H9 (cell line): ENCODE measurements around the gene KEL. TPM values are rescaled to one million over a fixed set of nuclear protein-coding genes. Genes with fewer than 3 reads are reported as not detected.

Source experiments
- DNase-seq: peaks from one replicate; pipeline ENCODE4 v3.0.0-alpha.2; 2017
- H2AFZ ChIP-seq: one replicate; pipeline ENCODE4 v1.6.1; 2013; ENCODE audit warnings: mild to moderate bottlenecking, low read length, control low read depth, moderate library complexity
- H2AK5ac ChIP-seq: 2 replicates; pipeline ENCODE4 v1.6.1; 2013; ENCODE audit warnings: low read length, control low read depth, mixed read lengths; ENCODE audit not compliant: insufficient read length
- H2BK120ac ChIP-seq: one replicate; pipeline ENCODE4 v1.6.1; 2013; ENCODE audit warnings: low read depth, mild to moderate bottlenecking, low read length, control low read depth, inconsistent platforms; ENCODE audit not compliant: poor library complexity, severe bottlenecking
- H2BK12ac ChIP-seq: 2 replicates; pipeline ENCODE4 v1.6.1; 2013; ENCODE audit warnings: low read length, control low read depth, mixed read lengths, low read depth; ENCODE audit not compliant: insufficient read length
- H2BK15ac ChIP-seq: 2 replicates; pipeline ENCODE4 v1.6.1; 2013; ENCODE audit warnings: low read depth, low read length, control low read depth
- H2BK20ac ChIP-seq: one replicate; pipeline ENCODE4 v1.6.1; 2013; ENCODE audit warnings: low read depth, mild to moderate bottlenecking, low read length, control low read depth, inconsistent platforms; ENCODE audit not compliant: poor library complexity, severe bottlenecking
- H2BK5ac ChIP-seq: 2 replicates; pipeline ENCODE4 v1.6.1; 2013; ENCODE audit warnings: low read length, control low read depth, mixed read lengths; ENCODE audit not compliant: insufficient read length
- H3K14ac ChIP-seq: 2 replicates; pipeline ENCODE4 v1.6.1; 2013; ENCODE audit warnings: low read length, control low read depth; ENCODE audit not compliant: insufficient read depth
- H3K18ac ChIP-seq: 2 replicates; pipeline ENCODE4 v1.6.1; 2013; ENCODE audit warnings: low read depth, mild to moderate bottlenecking, mixed read lengths, low read length, control low read depth; ENCODE audit not compliant: insufficient read length
- H3K23ac ChIP-seq: 2 replicates; pipeline ENCODE4 v1.6.1; 2013; ENCODE audit warnings: low read length, control low read depth, mixed read lengths, low read depth; ENCODE audit not compliant: insufficient read length
- H3K23me2 ChIP-seq: 2 replicates; pipeline ENCODE4 v1.6.1; 2013; ENCODE audit warnings: low read depth, mild to moderate bottlenecking, mixed read lengths, low read length, control low read depth; ENCODE audit not compliant: insufficient read length, poor library complexity, severe bottlenecking
- H3K27ac ChIP-seq: 2 replicates; pipeline ENCODE4 v1.5.1; 2013; ENCODE audit warnings: low read length, control low read depth, mixed read lengths, low read depth; ENCODE audit not compliant: insufficient read length
- H3K27me3 ChIP-seq: 2 replicates; pipeline ENCODE4 v1.6.1; 2013; ENCODE audit warnings: low read length, control low read depth, inconsistent platforms; ENCODE audit not compliant: insufficient read depth
- H3K4ac ChIP-seq: 2 replicates; pipeline ENCODE4 v1.6.1; 2013; ENCODE audit warnings: low read depth, mild to moderate bottlenecking, control low read depth, inconsistent platforms, low read length, moderate library complexity
- H3K4me1 ChIP-seq: 2 replicates; pipeline ENCODE4 v1.6.1; 2013; ENCODE audit warnings: low read length, control low read depth, inconsistent platforms; ENCODE audit not compliant: insufficient read depth
- H3K4me2 ChIP-seq: 2 replicates; pipeline ENCODE4 v1.6.1; 2013; ENCODE audit warnings: low read length, control low read depth, mixed read lengths; ENCODE audit not compliant: insufficient read length, insufficient read depth
- H3K56ac ChIP-seq: 2 replicates; pipeline ENCODE4 v1.6.1; 2013; ENCODE audit warnings: low read depth, mild to moderate bottlenecking, mixed read lengths, low read length, control low read depth; ENCODE audit not compliant: insufficient read length
- H3K79me1 ChIP-seq: 2 replicates; pipeline ENCODE4 v1.6.1; 2013; ENCODE audit warnings: low read depth, mild to moderate bottlenecking, moderate library complexity, low read length, control low read depth, inconsistent platforms; ENCODE audit not compliant: insufficient read depth, poor library complexity, severe bottlenecking
- H3K79me2 ChIP-seq: 2 replicates; pipeline ENCODE4 v1.6.1; 2013; ENCODE audit warnings: low read length, control low read depth, inconsistent platforms; ENCODE audit not compliant: insufficient read depth
- H3K9ac ChIP-seq: 2 replicates; pipeline ENCODE4 v1.6.1; 2013; ENCODE audit warnings: low read length, control low read depth, mixed read lengths; ENCODE audit not compliant: insufficient read length; ENCODE audit errors: extremely low read depth
- H3K9me3 ChIP-seq: one replicate; pipeline ENCODE4 v1.6.1; 2013; ENCODE audit warnings: low read depth, low read length, inconsistent platforms; ENCODE audit not compliant: control insufficient read depth
- H3T11ph ChIP-seq: one replicate; pipeline ENCODE4 v1.6.1; 2013; ENCODE audit warnings: mild to moderate bottlenecking, low read length, control low read depth, inconsistent platforms
- H4K20me1 ChIP-seq: one replicate; pipeline ENCODE4 v1.6.1; 2013; ENCODE audit not compliant: control insufficient read depth, insufficient read length, insufficient read depth
- H4K5ac ChIP-seq: 2 replicates; pipeline ENCODE4 v1.6.1; 2013; ENCODE audit warnings: low read depth, mild to moderate bottlenecking, mixed read lengths, low read length, control low read depth; ENCODE audit not compliant: insufficient read length
- H4K8ac ChIP-seq: replicated peaks from 2 replicates; pipeline ENCODE4 v1.6.1; 2013; ENCODE audit warnings: low read length, control low read depth, mixed read lengths, low read depth; ENCODE audit not compliant: insufficient read length
- H4K91ac ChIP-seq: 2 replicates; pipeline ENCODE4 v1.6.1; 2013; ENCODE audit warnings: low read depth, mild to moderate bottlenecking, moderate library complexity, mixed read lengths, low read length, control low read depth; ENCODE audit not compliant: insufficient read length
- H3K27ac Mint-ChIP-seq, 3 experiments: 2 replicates in 2 of 3; 3 replicates in 1 of 3; pipeline ENCODE4 v1.8.0; 2020 to 2021; ENCODE audit warnings: mixed read lengths in 3 of 3, mild to moderate bottlenecking in 1 of 3, moderate library complexity in 1 of 3
- H3K27me3 Mint-ChIP-seq: 2 replicates; pipeline ENCODE4 v1.8.0; 2021; ENCODE audit warnings: low read depth, mild to moderate bottlenecking, moderate library complexity, mixed read lengths
- H3K36me3 Mint-ChIP-seq, 3 experiments: 2 replicates in 2 of 3; 3 replicates in 1 of 3; pipeline ENCODE4 v1.8.0; 2020 to 2021; ENCODE audit warnings: low read depth in 3 of 3, mixed read lengths in 3 of 3; ENCODE audit not compliant: insufficient read depth in 1 of 3
- H3K4me1 Mint-ChIP-seq, 2 experiments: 2 replicates each; pipeline ENCODE4 v1.8.0; 2020; ENCODE audit warnings: mixed read lengths in 2 of 2
- H3K4me3 Mint-ChIP-seq, 2 experiments: 2 replicates in 1 of 2; 3 replicates in 1 of 2; pipeline ENCODE4 v1.8.0; 2020 to 2021; ENCODE audit warnings: mild to moderate bottlenecking in 2 of 2, mixed read lengths in 2 of 2, moderate library complexity in 1 of 2
- H3K9me3 Mint-ChIP-seq, 2 experiments: 2 replicates in 1 of 2; 3 replicates in 1 of 2; pipeline ENCODE4 v1.8.0; 2020; ENCODE audit warnings: mild to moderate bottlenecking in 2 of 2, mixed read lengths in 2 of 2, moderate library complexity in 1 of 2
- CTCF ChIP-seq: fragments of 200-600 bp; sonication (generic); conservative IDR thresholded peaks from 3 replicates; pipeline ENCODE4 v1.8.0; 2021; ENCODE audit warnings: antibody characterized with exemption, mild to moderate bottlenecking
- WGBS: extraction: QIAGEN DNeasy Blood & Tissue Kit; methylation state at CpG from one replicate; pipeline ENCODE4 v1.1.7; 2013; ENCODE audit warnings: missing lambda C conversion rate, low lambda C conversion rate, mixed read lengths; ENCODE audit not compliant: insufficient read length; ENCODE audit errors: extremely low coverage; 5-methylcytosine and 5-hydroxymethylcytosine counted together
- total RNA-seq: library from RNA; stranded (reverse); gene quantifications from 2 replicates; pipeline ENCODE4 v1.2.1, GENCODE V29; 2021

The KEL gene
- total RNA-seq, 1 experiment from 2014 or later, result 1.5 TPM

GRCh38 chr7:142906643-142907042 lies 55.5 kb downstream of the KEL start:
- no peak overlapping the region for H3K27ac Mint-ChIP-seq
- no peak overlapping the region for H3K27ac ChIP-seq
- H2BK20ac ChIP-seq, result no peak overlapping the region
- peaks cover 9% of the 10 kb centered on the region for H3K27me3 Mint-ChIP-seq
- H3K56ac ChIP-seq, result no peak overlapping the region
- H2AFZ ChIP-seq, result no peak overlapping the region
- H3K9me3 ChIP-seq, result peaks cover 11% of the 10 kb centered on the region
- no peaks in the 10 kb centered on the region for H3K79me1 ChIP-seq
- no peaks in the 10 kb centered on the region for H3K23me2 ChIP-seq
- H4K8ac ChIP-seq, result no peak overlapping the region
- peaks cover 3 to 25% (median 7%) of the 10 kb centered on the region in 3 experiments; a peak in 6 of 7 replicates for H3K36me3 Mint-ChIP-seq
- H3K23ac ChIP-seq, result no peak overlapping the region
- H4K20me1 ChIP-seq, result no peaks in the 10 kb centered on the region
- no peaks in the 10 kb centered on the region; the same call in 1 of the 2 replicates for H3K27me3 ChIP-seq
- peaks cover 29 to 35% of the 10 kb centered on the region in 2 experiments for H3K9me3 Mint-ChIP-seq
- no peak overlapping the region for H3K18ac ChIP-seq
- H3K4me3 Mint-ChIP-seq, result no peak overlapping the region
- H4K91ac ChIP-seq, result no peak overlapping the region
- H2BK120ac ChIP-seq, result no peak overlapping the region
- H2BK5ac ChIP-seq, result no peak overlapping the region
- no peak overlapping the region for H2AK5ac ChIP-seq
- H3K14ac ChIP-seq, result no peak overlapping the region
- WGBS, result no CpG with 5 or more reads among the region's 2 CpGs
- no peak overlapping the region for H3K9ac ChIP-seq
- H2BK15ac ChIP-seq, result no peak overlapping the region
- H3K4me2 ChIP-seq, result no peak overlapping the region
- H3K4me1 ChIP-seq, result no peaks in the 10 kb centered on the region
- peaks cover 8% of the 10 kb centered on the region in 2 experiments for H3K4me1 Mint-ChIP-seq
- no peak for TF ChIP-seq CTCF
- H3K79me2 ChIP-seq, result no peaks in the 10 kb centered on the region
- no peak overlapping the region for H4K5ac ChIP-seq
- no peak for DNase-seq
- no peak overlapping the region for H3T11ph ChIP-seq
- no peak overlapping the region for H2BK12ac ChIP-seq
- no peak overlapping the region for H3K4ac ChIP-seq
